HG02678 (cell line): Measurements from ENCODE around the gene HES7.

Source experiments
- ATAC-seq: cut with Tn5 transposase; IDR thresholded peaks from one replicate; pipeline ENCODE4 v1.9.1; 2021; ENCODE audit warnings: mild to moderate bottlenecking, moderate library complexity; ENCODE audit not compliant: unreplicated experiment

Gene HES7

DNA sequence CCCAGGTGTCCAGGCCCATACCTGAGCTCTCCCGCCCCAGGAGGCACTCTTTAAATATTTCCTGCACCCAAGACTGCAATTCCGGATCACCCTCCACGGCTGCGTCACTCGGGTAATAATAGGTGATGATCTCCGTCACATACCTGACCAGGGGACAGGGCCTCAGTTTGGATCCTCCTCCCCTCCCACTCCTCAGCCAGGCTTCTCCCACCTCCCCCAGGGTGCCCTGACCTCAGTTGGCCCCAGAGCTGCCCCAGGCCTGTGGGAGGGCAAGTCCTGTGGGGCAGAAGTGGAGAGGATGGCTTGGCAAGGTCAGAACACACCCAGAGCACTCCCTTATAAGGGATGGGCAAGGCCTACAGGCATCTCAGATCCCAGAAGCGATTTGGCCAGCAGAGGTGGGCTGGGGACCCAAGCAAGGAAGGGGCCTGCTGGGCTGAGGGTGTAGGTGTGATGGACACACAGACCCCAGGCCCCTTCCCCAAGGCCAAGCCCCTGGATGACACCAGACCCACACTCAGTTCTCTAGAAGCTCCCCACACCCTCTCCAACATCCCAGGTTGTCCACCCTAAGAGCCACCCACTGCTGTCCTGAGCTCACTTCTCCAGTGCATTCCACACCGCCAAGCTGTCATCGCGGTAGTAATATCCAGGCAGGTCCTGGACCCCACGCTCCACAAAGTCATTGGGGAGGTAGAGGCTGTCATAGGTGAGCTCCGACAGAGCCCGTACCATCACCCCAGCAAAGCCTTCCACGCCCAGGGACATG is 48.1 kb downstream of the HES7 start:
- ATAC-seq, result no peak

- no peak for ATAC-seq
These were observed 48.8 kb downstream of the HES7 start for GRCh38 chr17:8075081-8075480.

DNA sequence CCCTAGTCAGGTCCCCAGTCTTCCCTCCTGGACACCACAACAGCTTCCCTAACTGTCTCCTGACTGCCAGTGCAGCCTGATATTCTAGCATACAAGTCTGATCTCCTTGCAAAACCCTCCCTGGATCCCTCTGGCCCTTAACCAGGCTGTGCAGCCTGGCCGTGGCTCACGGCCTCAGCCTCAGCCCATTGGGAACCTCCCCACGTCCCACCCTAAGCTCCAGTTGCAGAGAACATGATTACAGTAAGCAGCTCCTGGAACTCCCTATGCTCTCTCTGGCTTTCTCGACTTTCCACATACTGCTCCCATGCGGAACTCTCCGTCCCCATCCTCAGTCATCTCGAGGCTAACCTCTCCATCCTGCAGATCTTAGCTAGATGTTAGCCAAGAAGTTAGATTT is 49.4 kb downstream of the HES7 start:
- no peak for ATAC-seq

- no peak for ATAC-seq
These were observed 50.0 kb downstream of the HES7 start for GRCh38 chr17:8073627-8074484.

DNA sequence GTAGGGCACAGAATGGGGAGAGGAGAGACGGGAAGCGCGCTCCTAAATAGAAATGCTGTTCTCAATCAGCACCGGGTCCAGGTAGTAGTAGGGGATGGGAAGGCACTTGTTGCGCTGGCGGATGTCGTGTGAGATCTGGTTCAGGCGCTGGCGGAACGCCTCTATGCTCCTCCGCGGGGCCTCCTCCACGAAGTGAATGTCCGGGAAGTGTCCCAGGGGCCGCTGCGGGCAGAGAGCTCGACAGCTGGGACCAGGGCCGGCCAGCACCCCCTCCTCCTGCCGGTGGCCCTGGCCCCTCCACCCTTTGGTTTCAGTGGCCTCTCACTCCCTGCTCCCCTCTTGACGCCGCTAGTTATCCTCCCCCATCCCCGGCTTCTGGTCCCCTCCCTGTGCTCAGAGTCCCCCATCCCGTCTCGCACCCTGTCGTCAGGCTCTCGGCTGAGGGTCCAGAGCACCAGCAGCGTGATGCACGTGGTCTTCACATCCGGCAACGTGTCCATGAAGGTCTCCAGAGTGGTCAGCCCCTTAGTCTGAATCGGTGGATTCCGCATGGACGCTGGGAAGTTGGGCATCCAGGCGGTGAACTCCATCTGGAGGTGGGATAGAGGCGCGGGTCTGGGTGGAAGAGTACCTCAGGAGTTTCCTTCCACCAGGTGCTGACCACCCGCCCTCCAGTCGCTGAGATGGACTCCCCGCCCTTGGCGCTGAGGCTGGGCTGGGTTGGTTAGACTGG is 51.0 kb downstream of the HES7 start:
- no peak for ATAC-seq

DNA sequence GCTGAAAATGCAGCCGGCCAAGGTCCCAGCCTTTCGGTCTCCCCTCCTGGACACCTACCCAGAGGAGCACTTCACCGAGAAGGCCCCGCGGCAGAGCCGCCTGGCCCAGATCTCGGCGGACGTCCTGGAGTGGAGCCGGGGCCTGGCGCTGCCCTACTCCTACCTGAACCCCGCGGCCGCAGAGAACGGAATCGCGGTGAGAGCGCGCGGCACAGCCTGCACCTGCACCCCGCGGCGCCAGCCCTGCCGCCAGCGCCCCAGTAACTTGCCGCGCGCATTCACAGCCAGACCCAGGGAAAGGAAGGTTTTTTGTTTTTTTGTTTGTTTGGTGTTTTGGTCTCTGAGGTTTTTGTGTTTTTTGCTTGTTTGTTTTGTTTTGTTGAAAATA is 51.6 kb downstream of the HES7 start:
- ATAC-seq, result no peak

DNA sequence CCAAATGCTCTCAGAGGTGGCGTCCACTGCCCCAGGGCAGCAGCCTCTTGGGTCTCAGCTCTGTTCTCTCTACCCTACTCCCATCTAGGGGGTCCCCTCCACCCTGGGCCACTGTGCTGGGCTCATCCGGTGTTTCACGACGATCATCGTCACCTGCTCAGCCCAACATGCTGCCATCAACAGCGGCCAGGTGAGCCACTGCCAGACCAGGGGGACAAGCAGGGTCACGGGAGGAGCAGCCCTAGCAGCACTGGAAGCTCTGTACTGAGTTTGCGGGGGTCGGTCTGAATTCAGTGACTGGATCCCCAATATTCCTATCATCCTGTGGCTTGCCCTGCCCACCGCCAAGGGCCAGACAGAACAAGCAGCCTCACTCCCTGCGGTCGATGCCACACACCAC is 52.4 kb downstream of the HES7 start:
- ATAC-seq, result no peak
